ENCODE results near the gene VPS13C.

VPS13C gene

DNA sequence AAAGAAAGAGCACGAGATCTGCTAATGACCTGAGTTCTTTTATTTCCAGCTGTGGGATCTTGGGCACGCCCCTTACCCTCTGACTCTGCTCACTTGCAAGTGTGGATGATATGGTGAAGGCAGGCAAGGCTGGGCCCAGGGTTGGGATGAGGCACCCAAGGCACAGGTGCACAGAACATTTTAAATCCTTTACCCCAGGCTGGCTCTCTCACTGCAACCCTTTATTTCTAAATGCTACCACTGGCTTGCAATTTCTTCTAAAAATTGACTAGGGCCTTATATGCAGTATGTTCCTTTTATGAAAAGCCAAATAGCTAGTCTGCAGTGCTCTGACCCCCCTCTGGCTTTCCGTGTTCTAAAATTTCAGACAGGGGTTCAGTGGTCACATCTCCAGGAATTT lies 237.7 kb downstream of the VPS13C start:
- no peak for DNase-seq (ENCODE audit: low read depth in 2 of 2)
- TF ChIP-seq, protein P1, sequence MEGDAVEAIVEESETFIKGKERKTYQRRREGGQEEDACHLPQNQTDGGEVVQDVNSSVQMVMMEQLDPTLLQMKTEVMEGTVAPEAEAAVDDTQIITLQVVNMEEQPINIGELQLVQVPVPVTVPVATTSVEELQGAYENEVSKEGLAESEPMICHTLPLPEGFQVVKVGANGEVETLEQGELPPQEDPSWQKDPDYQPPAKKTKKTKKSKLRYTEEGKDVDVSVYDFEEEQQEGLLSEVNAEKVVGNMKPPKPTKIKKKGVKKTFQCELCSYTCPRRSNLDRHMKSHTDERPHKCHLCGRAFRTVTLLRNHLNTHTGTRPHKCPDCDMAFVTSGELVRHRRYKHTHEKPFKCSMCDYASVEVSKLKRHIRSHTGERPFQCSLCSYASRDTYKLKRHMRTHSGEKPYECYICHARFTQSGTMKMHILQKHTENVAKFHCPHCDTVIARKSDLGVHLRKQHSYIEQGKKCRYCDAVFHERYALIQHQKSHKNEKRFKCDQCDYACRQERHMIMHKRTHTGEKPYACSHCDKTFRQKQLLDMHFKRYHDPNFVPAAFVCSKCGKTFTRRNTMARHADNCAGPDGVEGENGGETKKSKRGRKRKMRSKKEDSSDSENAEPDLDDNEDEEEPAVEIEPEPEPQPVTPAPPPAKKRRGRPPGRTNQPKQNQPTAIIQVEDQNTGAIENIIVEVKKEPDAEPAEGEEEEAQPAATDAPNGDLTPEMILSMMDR (IDR thresholded peaks at IDR 0.05; ENCODE audit: low read depth, low read length), result no peak
- H3K4me3 ChIP-seq (replicated peaks in 1 of 2; ENCODE audit: low read depth in 2 of 2, low read length in 2 of 2), result no peak overlapping the region

DNA sequence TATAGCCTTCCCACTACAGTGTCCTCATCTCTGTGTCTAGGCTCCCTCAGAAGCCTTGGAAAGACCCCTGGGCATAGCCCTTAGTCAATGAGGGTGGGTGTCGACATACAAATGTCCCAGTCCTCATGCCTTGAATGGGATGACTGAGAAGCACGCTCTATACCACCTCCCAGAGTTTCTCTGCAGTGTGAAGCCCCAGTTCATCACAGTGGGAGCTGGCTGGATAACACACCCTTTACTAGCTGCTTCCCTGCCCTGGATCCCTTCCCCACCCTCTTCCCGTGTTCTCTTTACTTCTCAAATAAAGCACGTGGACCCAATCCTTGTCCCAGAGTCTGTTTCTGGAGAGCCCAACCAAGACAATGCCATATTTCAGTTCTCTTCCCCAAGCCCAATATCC lies 239.3 kb downstream of the VPS13C start:
- no peak overlapping the region for H3K4me3 ChIP-seq (replicated peaks in 1 of 2; ENCODE audit: low read depth in 2 of 2, low read length in 2 of 2)
- TF ChIP-seq, protein P1 (IDR thresholded peaks at IDR 0.05; ENCODE audit: low read depth, low read length), result no peak

DNA sequence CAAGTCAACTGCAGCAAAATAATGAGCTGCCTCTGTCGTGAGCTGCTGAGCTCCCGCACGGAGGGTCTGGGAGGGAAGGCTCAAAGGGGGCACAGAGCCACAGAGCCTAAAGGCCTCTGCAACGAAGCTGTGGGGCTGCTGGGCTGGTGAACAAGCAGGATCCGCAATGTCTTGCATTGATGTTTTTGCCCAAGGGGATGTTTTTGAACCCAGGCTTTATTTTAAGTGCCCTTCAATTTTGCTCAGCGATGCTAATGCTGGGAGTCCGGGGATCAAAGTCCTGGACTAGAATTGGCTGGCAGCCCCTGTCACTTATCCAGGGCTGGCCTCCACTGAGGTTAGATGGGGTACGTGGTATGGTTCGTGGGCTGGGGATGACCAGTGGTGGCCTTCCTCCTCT lies 240.0 kb downstream of the VPS13C start:
- DNase-seq (ENCODE audit: low read depth in 2 of 2), result no peak
- TF ChIP-seq, protein P1 (IDR thresholded peaks at IDR 0.05; ENCODE audit: low read depth, low read length), result no peak
- no peak overlapping the region for H3K4me3 ChIP-seq (replicated peaks in 1 of 2; ENCODE audit: low read depth in 2 of 2, low read length in 2 of 2)

More for the DNA sequence above, 239.3 kb downstream of the VPS13C start:
- DNase-seq (ENCODE audit: low read depth in 2 of 2), result no peak

DNA sequence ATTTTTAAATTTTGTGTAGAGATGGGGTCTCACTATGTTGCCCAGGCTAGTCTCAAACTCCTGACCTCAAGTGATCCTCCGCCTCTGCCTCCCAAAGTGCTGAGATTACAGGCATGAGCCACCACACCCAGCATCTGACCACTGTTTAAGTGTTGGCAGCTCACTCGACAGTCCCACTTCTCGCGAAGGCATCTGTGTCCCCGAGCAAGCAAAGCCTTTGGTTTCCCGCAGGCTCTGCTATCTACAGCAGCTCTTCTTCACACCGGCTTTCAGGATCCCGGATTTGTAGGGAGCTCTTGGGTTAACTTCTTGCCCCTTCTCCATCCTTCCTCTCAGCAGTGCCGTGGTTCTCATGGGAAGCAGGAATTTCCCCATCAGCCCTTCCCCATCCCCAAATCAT lies 240.9 kb downstream of the VPS13C start:
- DNase-seq (ENCODE audit: low read depth in 2 of 2), result no peak
- H3K4me3 ChIP-seq (replicated peaks in 1 of 2; ENCODE audit: low read depth in 2 of 2, low read length in 2 of 2), result no peak overlapping the region
- TF ChIP-seq, protein P1 (IDR thresholded peaks at IDR 0.05; ENCODE audit: low read depth, low read length), result no peak

DNA sequence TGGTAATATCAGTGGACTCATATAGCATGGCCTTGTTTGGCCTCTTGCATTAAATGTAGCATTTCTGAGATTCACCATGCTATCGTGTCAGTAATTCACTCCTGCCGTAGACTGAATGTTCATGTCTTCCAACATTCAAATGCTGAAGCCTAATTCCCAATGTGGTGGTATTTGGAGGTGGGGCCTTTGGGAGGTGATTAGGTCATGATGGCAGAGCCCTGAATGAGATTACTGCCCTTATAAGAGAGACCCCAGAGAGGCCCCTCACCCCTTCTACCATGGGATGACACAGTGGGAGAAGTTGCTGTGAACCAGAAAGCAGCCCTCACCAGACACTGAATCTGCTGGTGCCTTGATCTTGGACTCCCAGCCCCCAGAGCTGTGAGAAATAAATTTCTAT lies 241.4 kb downstream of the VPS13C start:
- no peak overlapping the region for H3K4me3 ChIP-seq (replicated peaks in 1 of 2; ENCODE audit: low read depth in 2 of 2, low read length in 2 of 2)
- TF ChIP-seq, protein P1 (IDR thresholded peaks at IDR 0.05; ENCODE audit: low read depth, low read length), result no peak
- DNase-seq (ENCODE audit: low read depth in 2 of 2), result no peak

DNA sequence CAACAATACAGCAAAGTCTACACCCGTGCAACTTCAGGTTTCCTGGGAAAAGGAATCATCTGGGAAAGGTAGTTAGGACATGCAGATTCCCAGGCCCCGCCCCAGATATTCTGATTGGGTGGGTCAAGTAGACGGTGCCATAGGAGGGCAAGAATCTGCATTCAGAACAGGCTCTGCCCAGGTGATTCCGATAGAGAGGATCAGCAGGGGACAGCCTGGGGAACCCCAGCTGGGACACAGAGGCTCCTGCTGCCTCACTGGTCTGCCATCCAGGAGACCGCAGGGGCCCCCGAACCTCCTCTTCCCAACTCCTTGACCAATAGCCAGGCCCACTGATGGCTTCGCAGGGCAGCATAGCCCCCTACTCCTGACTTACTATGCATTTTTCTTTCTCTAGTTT lies 243.4 kb downstream of the VPS13C start:
- no peak for DNase-seq (ENCODE audit: low read depth in 2 of 2)
- no peak overlapping the region for H3K4me3 ChIP-seq (replicated peaks in 1 of 2; ENCODE audit: low read depth in 2 of 2, low read length in 2 of 2)
- TF ChIP-seq, protein P1 (IDR thresholded peaks at IDR 0.05; ENCODE audit: low read depth, low read length), result no peak

DNA sequence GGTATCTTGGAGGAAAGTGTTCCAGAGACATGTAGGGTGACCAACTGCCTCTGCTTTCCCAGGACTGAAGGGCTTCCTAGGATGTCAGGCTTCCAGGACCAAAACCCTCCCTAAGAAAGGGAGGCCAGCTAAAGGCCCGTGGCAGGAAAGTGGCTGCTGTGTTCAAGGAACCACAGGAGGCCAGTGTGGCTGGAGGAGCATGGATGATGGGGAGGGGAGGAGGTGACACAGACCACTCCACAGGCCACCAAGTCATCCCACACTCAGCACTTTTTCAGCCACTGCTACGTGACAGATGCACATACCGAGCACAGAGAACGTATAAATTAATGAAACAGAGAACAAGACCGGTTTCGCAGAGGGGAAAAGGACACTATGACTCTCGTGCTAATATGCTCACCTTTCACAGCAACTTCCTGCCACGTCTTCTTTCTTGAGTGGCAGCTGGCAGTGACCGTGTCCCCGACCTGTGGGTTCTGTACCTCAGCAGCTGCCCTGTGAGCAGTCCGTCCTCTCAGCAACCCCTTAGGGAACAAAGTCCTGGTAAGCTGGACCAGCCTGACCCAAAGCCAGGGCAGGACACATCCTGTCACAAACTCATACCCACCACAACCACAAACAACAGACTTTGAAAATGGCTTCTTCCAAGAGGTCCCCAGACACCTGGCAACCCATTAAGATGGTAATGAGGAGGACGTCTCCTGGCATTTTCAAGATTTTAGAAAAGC lies 244.7 kb downstream of the VPS13C start:
- no peak for DNase-seq (ENCODE audit: low read depth in 2 of 2)
- TF ChIP-seq, protein P1 (IDR thresholded peaks at IDR 0.05; ENCODE audit: low read depth, low read length), result no peak
- H3K4me3 ChIP-seq (replicated peaks in 1 of 2; ENCODE audit: low read depth in 2 of 2, low read length in 2 of 2), result no peak overlapping the region

Data from cardiac fibroblast (primary cell).